ENCODE data around the gene RGS8.

GRCh38 chr1:182723200-182723599 is 38.8 kb upstream of the RGS8 start:
- TF ChIP-seq POLR2A (IDR thresholded peaks at IDR 0.05) (no peak), CTCF (IDR thresholded peaks at IDR 0.05) (no peak)
